Skeletal muscle tissue (tissue), 4 donors: ENCODE measurements around the gene IWS1. TPM values are rescaled to one million over a fixed set of nuclear protein-coding genes. Genes with fewer than 3 reads are reported as not detected.
"Not testable (repeated sequence)": the region's sequence is repeated elsewhere in the genome, so short reads cannot be mapped to it uniquely, and the experiment has no call there.

Source experiments
- H3K27ac ChIP-seq: one replicate; pipeline ENCODE4 v1.7.0; 2013; ENCODE audit warnings: mild to moderate bottlenecking, low read depth, low read length, inconsistent platforms
- H3K27me3 ChIP-seq, 3 donors: one replicate each; pipeline ENCODE4 v1.7.0; 2013; ENCODE audit warnings: low read length in 3 of 3; ENCODE audit not compliant: control insufficient read depth in 3 of 3, insufficient read depth in 3 of 3
- H3K36me3 ChIP-seq, 3 donors: one replicate each; pipeline ENCODE4 v1.7.0; 2013; ENCODE audit warnings: low read length in 3 of 3; ENCODE audit not compliant: control insufficient read depth in 3 of 3, insufficient read depth in 3 of 3
- H3K4me1 ChIP-seq, 3 donors: one replicate each; pipeline ENCODE4 v1.7.0; 2013; ENCODE audit warnings: low read length in 3 of 3, mild to moderate bottlenecking in 3 of 3; ENCODE audit not compliant: control insufficient read depth in 3 of 3, insufficient read depth in 3 of 3
- H3K4me3 ChIP-seq, 3 donors: one replicate each; pipeline ENCODE4 v1.7.0; 2013; ENCODE audit warnings: low read length in 3 of 3
- H3K9ac ChIP-seq, 3 donors: one replicate each; pipeline ENCODE4 v1.7.0; 2013; ENCODE audit warnings: low read length in 3 of 3, mild to moderate bottlenecking in 3 of 3, moderate library complexity in 2 of 3, low read depth in 1 of 3
- H3K9me3 ChIP-seq, 3 donors: one replicate each; pipeline ENCODE4 v1.7.0; 2013; ENCODE audit warnings: low read length in 3 of 3; ENCODE audit not compliant: control insufficient read depth in 3 of 3
- total RNA-seq: library from RNA; depleted of rRNA; stranded (reverse); fragments of >200 nt; gene quantifications from one replicate; pipeline ENCODE4 v1.2.3, GENCODE V29; 2014
- donor health status: Osteomylitis.

IWS1 gene
- total RNA-seq, 1 donor from 2014 or later = 24.5 TPM

DNA sequence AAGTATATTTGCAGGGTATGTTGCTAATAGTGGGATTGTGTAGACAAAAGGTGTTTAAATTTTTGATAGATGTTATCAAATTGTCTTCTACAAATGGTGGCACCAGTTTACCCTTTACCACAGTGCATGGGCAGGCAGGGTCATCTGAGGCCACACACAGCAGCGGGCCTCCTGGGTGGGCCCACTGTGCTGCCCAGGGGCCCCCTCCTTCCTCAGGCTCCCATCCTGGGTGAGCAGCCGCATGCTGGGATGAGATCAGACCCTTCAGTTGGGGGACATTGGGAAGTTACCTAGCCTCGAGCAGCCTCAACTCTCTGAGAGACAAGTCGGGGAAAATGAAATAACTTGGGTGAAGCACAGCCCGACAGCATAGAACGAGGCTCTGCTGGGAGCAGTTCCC, 18.9 kb upstream of the IWS1 start:
- Histone ChIP-seq H3K9me3 (no peaks in the 10 kb centered on the region), H3K9ac (no peak overlapping the region), H3K4me3 (no peak overlapping the region), H3K27me3 (peaks cover 0 to 5% (median 0%) of the 10 kb centered on the region in 3 donors), H3K27ac (no peak overlapping the region), H3K36me3 (no peaks in the 10 kb centered on the region), H3K4me1 (peaks cover 0 to 2% (median 0%) of the 10 kb centered on the region in 3 donors)

DNA sequence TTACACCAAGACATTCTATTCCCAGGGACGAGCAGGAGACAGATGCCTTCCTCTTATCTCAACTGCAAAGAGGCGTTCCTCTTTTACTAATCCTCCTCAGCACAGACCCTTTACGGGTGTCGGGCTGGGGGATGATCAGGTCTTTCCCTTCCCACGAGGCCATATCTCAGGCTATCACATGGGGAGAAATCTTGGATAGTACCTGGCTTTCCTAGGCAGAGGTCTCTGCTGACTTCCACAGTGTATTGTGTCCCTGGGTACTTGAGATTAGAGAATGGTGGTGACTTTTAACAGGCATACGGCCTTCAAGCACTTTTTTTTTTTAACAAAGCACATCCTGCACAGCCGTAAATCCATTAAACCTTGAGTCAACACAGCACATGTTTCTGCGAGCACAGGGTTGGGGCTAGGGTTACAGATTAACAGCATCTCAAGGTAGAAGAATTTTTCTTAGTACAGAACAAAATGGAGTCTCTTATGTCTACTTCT, 16.8 kb upstream of the IWS1 start:
- H3K27ac ChIP-seq, H3K36me3 ChIP-seq, H3K27me3 ChIP-seq, H3K9me3 ChIP-seq, H3K9ac ChIP-seq, H3K4me1 ChIP-seq, H3K4me3 ChIP-seq: not testable (repeated sequence)

DNA sequence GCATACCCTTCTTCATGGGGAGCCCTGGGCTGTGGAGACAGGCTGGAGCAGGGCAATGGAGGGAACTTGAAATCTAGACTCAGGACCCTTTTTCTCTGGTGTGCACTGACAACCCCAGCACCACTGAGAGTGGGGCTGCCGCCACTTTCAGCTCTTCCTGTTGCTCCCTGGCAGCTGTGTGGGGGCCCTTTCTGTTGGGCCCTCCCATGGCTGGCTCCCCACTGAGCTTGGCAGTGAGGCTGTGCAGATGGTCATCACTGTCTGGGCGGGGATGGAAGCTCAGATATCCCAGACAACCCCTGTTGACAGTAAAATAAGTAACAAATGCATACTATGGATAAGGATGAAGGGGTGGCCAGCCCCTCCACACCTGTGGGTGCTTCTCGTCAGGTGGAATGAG, 15.9 kb upstream of the IWS1 start:
- no peak overlapping the region for H3K4me3 ChIP-seq
- no peaks in the 10 kb centered on the region for H3K9me3 ChIP-seq
- no peaks in the 10 kb centered on the region for H3K36me3 ChIP-seq
- peaks cover 0 to 2% (median 0%) of the 10 kb centered on the region in 3 donors for H3K4me1 ChIP-seq
- H3K27ac ChIP-seq = no peak overlapping the region
- peaks cover 0 to 5% (median 0%) of the 10 kb centered on the region in 3 donors for H3K27me3 ChIP-seq
- no peak overlapping the region for H3K9ac ChIP-seq

DNA sequence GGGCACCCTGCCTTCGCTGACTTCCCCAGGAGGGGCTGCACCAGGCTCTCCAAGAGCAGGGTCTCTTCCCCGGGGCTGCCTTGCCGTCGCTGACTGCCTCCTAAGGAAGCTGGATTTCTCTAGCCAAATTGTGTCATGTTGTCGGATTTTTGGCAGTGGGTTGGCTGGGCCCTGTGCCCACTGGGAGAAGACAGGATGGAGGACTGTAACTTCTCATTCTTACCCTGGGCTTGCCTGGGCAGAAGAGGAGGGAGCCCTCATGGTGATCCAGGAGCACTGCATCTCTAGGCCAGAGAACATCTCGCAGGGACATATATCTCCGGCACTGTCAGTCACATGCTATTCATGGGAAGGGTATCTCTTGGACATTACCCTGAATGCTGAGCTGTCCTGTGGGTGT, 15.5 kb upstream of the IWS1 start:
- Histone ChIP-seq H3K36me3 (no peaks in the 10 kb centered on the region), H3K4me3 (no peak overlapping the region), H3K9ac (no peak overlapping the region), H3K27me3 (peaks cover 0 to 5% (median 0%) of the 10 kb centered on the region in 3 donors), H3K4me1 (peaks cover 0 to 2% (median 0%) of the 10 kb centered on the region in 3 donors), H3K9me3 (no peaks in the 10 kb centered on the region), H3K27ac (no peak overlapping the region)

DNA sequence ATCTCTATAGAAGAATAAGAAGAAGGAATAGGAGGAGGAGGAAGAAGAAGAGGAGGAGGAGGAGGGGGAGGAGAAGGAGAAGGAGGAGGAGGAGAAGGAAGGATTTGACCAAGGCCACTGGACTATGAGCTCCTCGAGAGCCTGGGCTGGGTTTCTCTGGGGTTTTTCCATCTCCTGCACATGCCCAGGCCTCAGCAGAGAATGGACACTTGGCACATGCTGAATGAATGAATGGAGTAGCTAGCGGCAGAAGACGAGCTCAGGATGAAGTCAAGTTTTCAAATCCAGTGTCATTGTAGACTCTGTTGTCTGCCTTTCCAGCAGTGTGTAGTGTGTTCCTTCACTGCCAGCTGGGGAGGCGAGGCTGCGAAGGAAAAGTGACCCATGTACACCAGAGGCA, 11.4 kb upstream of the IWS1 start:
- H3K27ac ChIP-seq = no peak overlapping the region
- peaks cover 5 to 15% (median 6%) of the 10 kb centered on the region in 3 donors for H3K27me3 ChIP-seq
- H3K4me3 ChIP-seq = no peak overlapping the region
- no peak overlapping the region for H3K9ac ChIP-seq
- H3K4me1 ChIP-seq = peaks cover 0 to 2% (median 0%) of the 10 kb centered on the region in 3 donors
- no peaks in the 10 kb centered on the region for H3K9me3 ChIP-seq
- no peaks in the 10 kb centered on the region for H3K36me3 ChIP-seq

DNA sequence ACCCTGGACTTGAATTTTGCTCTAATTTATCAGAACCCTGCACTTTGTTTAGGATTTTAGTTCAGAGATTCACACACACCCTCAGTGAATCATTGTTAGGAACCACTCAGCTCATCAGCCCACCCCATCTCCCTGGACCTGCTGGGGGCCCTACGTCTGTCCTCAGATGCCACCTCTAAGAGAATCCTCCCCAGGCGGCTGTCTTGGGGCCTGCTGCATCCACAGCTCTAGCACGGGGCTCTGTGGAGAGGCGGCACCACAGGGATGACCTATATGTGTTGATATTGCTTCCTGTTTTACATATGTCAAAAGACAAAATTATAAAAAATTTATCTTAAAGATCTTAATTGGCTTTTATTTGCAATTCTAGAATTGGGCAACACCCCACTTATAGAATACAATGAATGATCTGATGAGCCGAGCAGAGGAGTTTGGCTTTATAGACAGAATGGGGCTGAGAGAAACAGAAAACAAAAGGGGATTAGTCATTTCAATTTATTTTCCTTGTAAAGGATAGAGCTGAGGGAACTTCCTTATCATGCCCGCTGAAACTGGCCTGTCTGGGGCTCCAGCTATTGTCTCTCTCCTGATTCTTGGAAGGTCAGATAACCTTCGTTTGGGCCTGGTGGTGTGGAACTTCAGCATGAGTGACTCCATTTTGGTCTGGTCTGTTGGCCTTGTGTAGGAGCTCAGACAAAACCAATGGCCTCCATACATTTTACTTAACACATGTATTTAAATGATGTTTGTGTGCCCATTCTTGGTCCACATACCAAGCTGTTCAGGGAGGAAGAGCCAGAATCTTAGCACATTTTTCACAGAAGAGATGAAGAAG, 10.6 kb upstream of the IWS1 start:
- H3K9ac ChIP-seq = no peak overlapping the region
- H3K36me3 ChIP-seq = no peaks in the 10 kb centered on the region
- peaks cover 5 to 15% (median 6%) of the 10 kb centered on the region in 3 donors for H3K27me3 ChIP-seq
- peaks cover 0 to 1% (median 0%) of the 10 kb centered on the region in 3 donors for H3K4me1 ChIP-seq
- H3K27ac ChIP-seq = no peak overlapping the region
- H3K4me3 ChIP-seq = no peak overlapping the region
- H3K9me3 ChIP-seq = no peaks in the 10 kb centered on the region

DNA sequence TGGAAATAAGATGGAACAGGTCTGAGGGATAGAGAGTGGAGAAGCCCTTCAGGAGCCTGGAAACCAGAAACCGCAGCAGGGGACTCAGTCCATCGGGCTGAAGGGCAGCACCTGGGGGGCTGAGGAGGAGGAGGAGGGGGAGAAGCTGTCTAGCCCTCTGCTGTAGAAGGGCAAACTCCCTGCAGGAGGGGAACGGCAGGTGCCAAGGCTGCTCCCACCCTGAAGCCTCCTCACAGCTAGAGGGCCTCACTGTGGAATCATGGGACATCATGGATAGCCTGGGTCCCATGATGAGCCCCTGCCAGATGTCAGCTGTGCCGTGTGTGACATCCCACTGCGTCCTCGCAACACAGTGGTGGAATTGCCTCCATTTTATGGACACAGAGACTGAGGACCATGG, 9.6 kb upstream of the IWS1 start:
- Histone ChIP-seq H3K4me3 (no peak overlapping the region), H3K27me3 (peaks cover 5 to 10% (median 6%) of the 10 kb centered on the region in 3 donors), H3K4me1 (no peaks in the 10 kb centered on the region), H3K9me3 (no peaks in the 10 kb centered on the region), H3K27ac (no peak overlapping the region), H3K9ac (no peak overlapping the region), H3K36me3 (no peaks in the 10 kb centered on the region)

DNA sequence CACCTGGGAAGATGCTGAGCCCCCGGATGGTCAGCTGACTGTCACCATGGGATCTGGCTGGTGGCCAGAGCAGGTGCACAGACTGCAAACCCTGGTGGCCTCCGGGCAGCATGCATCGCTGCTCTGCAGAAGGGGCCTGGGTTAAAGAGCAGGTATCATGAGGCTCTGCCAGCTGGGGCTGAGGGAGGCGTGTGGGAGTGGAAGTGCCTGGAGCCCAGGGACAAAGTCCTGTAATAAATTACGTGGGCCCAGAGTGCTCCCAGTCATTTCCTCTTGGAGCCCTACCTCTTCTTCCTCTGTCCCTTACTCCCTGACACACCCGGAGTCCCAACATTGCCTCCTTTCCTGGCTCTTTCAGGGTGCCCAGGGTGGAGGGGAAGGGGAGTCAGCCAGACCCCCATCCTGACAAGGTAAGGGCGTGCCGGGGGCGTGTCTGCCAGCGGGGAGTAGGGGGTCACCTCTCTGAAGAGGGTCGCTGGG, 9.2 kb upstream of the IWS1 start, which contains the start of gene MYO7B:
TSS of gene MYO7B (plus strand) at position 262 of the 480 bp plus-strand sequence. CDS start 24,040 bp downstream, outside the sequence.
- H3K27me3 ChIP-seq = peaks cover 5 to 10% (median 6%) of the 10 kb centered on the region in 3 donors
- no peak within 1 kb of the TSS for H3K9ac ChIP-seq
- H3K36me3 ChIP-seq = no peaks in the 10 kb centered on the region
- no peaks in the 10 kb centered on the region for H3K9me3 ChIP-seq
- no peaks in the 10 kb centered on the region for H3K4me1 ChIP-seq
- H3K27ac ChIP-seq = no peak within 1 kb of the TSS
- H3K4me3 ChIP-seq = no peak within 1 kb of the TSS

DNA sequence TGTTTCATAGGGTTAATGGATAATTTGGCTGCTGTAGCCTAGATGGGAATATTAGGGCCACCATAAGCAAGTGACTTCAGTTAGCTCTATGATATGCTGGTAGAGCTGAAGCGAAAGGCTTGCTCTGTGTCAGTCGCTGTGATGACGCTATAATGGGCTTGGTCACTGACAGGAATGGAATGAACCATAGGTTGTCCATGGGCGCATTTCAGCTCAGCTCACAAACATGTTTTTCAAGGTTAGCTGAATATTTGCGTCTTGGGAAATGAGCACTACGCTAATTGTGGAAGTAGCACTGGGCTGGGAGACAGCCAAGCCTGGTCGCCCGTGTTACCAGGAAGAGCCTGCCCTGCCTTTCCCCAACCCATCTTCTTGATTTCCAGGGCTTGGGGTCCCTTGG, 6.0 kb upstream of the IWS1 start:
- no peak overlapping the region for H3K9ac ChIP-seq
- H3K4me3 ChIP-seq = no peak overlapping the region
- no peak overlapping the region for H3K27ac ChIP-seq
- peaks cover 5 to 10% (median 6%) of the 10 kb centered on the region in 3 donors for H3K27me3 ChIP-seq
- H3K36me3 ChIP-seq = no peaks in the 10 kb centered on the region
- no peaks in the 10 kb centered on the region for H3K9me3 ChIP-seq
- peaks cover 2 to 5% (median 4%) of the 10 kb centered on the region in 3 donors for H3K4me1 ChIP-seq

DNA sequence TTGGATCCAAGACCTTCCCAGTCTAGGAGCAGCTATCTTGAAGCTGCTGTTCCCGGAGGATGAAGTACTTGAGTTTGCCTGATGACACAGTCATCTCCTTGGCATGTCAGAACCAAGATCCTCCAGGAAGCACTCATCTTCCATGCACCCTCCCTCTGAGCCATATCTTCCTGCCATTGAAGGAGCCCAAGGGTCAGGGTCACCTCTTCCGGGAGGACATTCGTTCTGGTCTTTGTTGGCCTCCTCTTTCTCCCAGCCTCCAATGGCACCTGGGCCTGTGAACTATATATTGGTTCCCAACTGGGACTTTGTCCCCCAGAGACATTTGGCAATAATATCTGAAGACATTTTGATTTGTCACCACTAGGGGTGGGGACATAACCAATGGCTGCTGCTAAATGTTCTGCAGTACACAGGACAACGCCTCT, 4.9 kb upstream of the IWS1 start:
- H3K9me3 ChIP-seq = no peaks in the 10 kb centered on the region
- no peaks in the 10 kb centered on the region for H3K36me3 ChIP-seq
- H3K4me3 ChIP-seq = no peak overlapping the region
- H3K27ac ChIP-seq = no peak overlapping the region
- no peak overlapping the region for H3K9ac ChIP-seq
- peaks cover 5 to 12% (median 9%) of the 10 kb centered on the region in 3 donors for H3K4me1 ChIP-seq
- H3K27me3 ChIP-seq = peaks cover 5 to 10% (median 6%) of the 10 kb centered on the region in 3 donors
